GM12891 (cell line): ENCODE results near the gene RNU1-4.
"Not testable (repeated sequence)": the region's sequence is repeated elsewhere in the genome, so short reads cannot be mapped to it uniquely, and the experiment has no call there.

Source experiments
- PAX5 ChIP-seq: IDR thresholded peaks from 2 replicates; pipeline ENCODE4 v1.6.1; 2011; ENCODE audit warnings: low read length, moderate library complexity, mild to moderate bottlenecking; ENCODE audit not compliant: insufficient read depth, severe bottlenecking
- POLR2A ChIP-seq: IDR thresholded peaks from 2 replicates; pipeline ENCODE4 v1.6.1; 2011; ENCODE audit warnings: low read depth, low read length, control low read depth
- POLR2AphosphoS5 ChIP-seq: IDR thresholded peaks from 2 replicates; pipeline ENCODE4 v1.6.1; 2011; ENCODE audit warnings: low read depth, low read length, control low read depth
- POU2F2 ChIP-seq: IDR thresholded peaks from 2 replicates; pipeline ENCODE4 v1.6.1; 2011; ENCODE audit warnings: low read depth, mild to moderate bottlenecking, control low read depth, low read length, moderate library complexity
- SPI1 ChIP-seq: IDR thresholded peaks from 2 replicates; pipeline ENCODE4 v1.6.1; 2011; ENCODE audit warnings: low read depth, low read length, control low read depth
- TAF1 ChIP-seq: IDR thresholded peaks from 2 replicates; pipeline ENCODE4 v1.6.1; 2011; ENCODE audit warnings: low read depth, low read length, control low read depth

DNA sequence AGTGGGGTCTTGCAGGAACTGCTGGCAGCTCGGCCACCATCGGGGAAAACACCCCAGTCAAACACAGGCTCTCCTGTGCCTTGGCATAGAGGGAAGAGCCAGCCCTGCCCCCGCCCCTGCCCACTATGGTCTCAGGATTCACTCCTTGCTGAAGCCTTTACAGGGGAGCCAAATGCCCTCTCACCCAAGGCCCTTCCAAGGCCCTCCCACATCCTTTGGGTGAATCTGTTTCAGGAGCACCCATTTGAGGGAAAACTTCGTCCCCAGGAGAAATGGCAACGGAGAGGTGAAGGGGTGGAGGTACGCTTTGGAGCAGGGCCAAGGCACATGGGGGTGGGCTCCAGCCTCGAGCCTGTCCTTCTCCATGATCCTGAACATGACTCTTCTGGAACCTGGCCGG lies 35.9 kb downstream of the RNU1-4 start:
- not testable (repeated sequence) for TF ChIP-seq POLR2AphosphoS5, POLR2A, SPI1, TAF1, POU2F2, PAX5
